Fibroblast of upper back skin (primary cell): Measurements from ENCODE around the gene NPBWR2.

Source experiments
- DNase-seq: peaks from one replicate; pipeline ENCODE4 v3.0.0-alpha.2; 2013

NPBWR2 gene

DNA sequence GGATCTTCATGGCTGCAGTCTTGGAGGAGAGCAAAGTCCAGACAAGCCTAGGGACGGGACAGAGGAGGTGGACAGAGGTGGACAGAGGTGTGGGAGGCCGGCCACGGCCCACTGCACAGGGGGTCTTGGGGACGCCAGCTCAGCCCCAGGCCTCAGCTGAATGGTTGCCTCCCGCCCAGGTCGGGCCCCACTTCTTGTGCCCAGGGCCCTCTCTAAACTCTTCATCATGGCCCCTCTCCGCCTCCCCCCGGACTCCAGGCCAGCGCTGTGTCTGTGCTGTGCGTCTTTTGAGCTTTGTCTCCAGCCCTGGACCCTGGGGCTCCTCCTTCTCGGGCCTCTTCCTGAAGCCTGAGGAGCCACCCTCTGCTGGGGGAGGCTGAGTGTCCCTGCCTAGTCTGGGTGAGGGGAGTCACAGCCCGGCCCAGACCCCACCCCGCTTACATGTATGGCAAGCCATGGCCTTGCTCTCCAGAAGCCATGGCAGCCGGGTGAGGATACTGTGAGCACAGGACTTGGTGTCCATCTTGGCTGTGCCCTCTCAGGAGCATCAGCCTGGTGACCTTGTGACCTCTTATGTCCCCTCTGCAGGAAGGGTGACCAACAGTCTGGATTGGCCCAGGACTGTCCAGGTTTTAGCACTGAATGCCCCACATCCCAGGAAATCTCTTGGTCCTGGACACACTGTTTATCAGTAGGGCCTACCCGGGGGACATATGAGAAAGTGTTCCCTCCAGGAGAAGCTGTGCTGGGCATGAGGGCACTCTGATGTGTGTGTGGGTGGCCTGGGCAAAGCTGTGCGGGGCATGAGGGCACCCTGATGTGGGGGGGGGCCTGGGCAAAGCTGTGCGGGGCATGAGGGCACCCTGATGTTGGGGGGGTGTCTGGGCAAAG lies 9.4 kb upstream of the NPBWR2 start:
- DNase-seq: no peak

GRCh38 chr20:64116016-64116415 lies 8.7 kb upstream of the NPBWR2 start:
- DNase-seq: no peak

DNA sequence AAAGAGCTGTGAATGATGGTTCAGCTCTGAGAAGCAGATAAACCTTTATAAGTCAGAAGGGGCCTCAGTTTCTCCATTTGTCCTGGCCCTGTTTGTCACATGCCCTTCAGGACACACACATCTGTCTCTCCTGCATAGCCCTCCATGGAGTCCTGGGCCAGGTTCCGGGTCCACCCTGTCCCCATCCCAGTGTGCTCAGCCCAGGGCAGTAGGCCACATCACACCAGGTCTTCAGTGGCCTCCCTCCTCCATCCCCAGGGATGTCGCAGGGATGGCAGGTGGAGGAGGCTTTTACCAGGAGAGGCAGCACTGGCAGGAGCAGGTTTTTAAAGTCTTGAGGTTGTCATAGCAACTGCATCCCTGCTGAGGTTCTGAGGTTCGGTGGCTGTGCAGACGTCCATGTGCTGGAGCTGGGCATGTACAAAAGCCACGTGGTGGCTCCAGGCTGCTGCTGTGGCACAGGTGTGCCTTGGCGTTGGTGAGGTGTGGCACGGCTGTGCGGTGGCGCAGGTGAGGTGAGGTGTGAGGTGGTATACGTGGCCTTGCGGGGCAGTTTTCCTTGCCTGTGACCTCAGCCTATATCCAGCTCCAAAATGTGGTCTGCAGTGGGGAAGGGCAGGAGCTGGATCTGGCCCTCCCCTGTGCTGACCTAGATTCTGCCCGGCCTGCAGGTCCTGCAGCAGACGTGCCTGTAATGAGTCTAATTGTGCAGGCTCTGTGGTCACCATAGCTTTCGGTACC lies 8.0 kb upstream of the NPBWR2 start:
- DNase-seq: no peak

DNA sequence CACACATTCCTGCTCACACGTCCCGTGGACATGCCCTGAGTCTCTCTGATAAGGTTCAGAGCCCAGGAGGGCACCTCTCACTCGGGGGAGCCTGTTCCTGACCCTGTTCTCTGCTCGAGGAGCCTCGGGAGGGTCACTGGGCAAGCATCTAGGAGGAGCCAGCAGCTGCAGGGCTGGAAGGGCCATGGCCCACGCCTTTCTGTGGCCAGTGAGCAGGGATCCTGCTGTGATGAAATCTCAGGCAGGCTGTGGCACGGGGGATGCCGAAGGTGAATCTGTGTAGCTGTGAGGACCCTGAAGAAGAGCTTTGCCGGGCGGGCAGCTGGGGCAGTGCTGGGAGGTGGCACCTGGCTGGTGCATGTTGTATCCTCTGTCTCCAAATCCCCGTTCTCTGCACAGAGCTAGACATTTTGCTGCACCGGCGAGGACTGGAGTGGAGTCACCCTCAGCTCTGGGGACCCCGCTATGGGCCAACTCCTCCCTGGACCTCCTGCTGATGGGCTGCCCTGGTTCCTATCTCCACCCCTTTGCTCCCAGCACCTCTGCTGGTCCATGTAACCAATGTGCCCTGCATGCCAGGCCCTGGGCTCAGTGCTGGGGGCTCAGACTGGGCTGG lies 7.1 kb upstream of the NPBWR2 start:
- DNase-seq: no peak

DNA sequence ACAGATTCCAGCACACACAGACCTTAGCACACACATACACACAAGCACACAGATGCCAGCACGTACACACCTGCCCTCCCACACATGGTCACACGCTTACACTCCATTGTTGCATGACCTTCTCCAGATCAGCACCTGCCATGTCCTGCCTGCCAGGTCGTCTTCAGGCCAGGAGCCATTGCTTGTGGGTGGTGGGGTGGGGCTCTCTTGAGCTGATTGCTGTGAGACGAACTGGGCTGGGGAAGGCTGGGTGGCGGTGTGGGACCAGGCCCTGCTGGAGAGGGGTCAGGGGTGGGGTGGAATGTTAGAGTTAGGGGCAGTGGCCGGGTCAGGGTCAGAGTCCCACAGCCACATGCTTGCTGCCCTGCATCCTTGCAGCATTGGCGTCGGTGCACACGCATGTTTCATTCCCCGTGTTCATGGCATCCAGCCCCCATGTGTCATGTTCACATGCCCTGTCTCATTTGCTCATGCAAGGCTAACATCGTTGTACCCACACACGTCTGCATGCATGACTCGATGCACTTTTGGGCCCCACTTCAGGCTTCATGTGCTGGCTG lies 6.5 kb upstream of the NPBWR2 start:
- DNase-seq: no peak

- no peak for DNase-seq
These were observed 6.0 kb upstream of the NPBWR2 start for GRCh38 chr20:64113444-64113775.

DNA sequence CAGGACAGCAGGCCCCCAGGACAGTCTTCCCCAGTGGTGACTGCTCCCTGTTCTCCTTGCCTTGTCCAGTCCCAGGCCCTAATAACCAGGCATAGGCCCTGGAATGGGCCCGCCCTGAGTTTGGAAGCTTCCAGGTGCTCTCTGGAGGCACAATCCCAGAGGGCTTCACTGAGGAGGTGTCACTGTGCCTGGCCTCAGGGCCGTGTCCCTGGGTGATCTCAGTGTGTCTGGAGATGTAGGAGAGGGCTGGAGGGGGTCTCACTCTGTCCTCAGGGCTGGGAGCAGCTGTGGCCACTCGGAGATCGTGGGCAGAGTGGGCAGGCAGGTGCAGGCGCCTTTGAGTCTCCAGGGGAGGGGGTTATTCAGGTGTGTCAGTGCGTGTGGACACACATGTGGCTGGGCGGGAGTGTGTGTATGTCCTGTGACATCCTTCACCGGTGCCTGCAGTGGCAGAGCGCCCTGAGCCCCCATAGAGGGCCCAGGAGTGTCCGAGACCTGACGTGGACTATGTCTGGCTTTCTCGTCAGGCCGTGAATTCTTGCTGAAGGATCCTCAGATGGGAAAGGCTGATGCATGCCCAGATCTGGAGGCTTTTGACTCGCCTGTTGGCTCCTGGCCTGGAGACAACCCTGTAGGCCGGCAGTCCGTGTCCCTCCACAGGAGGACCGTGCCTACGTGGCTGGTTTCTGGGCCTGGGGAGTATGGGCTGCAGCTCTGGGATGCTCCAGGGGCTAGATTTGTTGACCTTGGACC lies 5.5 kb upstream of the NPBWR2 start:
- no peak for DNase-seq

GRCh38 chr20:64111841-64112641 lies 4.7 kb upstream of the NPBWR2 start:
- no peak for DNase-seq

DNA sequence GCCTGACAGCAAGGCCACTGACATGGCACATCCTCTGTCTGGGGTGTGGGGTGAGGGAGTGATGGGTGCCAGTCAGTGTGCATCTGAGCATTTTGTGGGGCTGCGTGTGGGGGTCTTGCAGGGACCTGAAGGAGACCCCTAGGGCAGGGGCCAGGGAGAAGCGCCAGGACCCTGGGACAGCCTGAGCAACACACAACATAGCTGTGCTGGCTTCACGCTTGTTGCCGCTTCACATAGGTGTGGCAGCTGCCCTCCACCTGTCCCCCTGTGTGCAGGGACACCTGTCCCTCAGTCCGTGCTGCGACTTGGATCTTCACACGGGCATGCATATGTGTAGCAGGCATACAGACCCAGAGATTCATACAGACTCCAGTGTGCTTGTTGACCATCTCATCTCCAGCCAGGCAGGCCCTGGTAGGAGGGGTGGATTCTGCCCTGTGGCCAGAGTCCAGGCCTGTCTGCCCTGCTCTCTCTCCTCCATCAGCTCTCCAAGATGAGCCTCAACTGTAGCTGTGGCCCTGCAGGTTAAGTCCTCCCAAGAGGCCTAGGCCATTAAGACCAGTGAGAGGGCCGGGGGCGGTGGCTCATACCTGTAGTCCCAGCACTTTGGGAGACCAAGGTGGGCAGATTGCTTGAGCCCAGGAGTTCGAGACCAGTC lies 3.2 kb upstream of the NPBWR2 start:
- no peak for DNase-seq

GRCh38 chr20:64109831-64110391 lies 2.5 kb upstream of the NPBWR2 start:
- DNase-seq: no peak

DNA sequence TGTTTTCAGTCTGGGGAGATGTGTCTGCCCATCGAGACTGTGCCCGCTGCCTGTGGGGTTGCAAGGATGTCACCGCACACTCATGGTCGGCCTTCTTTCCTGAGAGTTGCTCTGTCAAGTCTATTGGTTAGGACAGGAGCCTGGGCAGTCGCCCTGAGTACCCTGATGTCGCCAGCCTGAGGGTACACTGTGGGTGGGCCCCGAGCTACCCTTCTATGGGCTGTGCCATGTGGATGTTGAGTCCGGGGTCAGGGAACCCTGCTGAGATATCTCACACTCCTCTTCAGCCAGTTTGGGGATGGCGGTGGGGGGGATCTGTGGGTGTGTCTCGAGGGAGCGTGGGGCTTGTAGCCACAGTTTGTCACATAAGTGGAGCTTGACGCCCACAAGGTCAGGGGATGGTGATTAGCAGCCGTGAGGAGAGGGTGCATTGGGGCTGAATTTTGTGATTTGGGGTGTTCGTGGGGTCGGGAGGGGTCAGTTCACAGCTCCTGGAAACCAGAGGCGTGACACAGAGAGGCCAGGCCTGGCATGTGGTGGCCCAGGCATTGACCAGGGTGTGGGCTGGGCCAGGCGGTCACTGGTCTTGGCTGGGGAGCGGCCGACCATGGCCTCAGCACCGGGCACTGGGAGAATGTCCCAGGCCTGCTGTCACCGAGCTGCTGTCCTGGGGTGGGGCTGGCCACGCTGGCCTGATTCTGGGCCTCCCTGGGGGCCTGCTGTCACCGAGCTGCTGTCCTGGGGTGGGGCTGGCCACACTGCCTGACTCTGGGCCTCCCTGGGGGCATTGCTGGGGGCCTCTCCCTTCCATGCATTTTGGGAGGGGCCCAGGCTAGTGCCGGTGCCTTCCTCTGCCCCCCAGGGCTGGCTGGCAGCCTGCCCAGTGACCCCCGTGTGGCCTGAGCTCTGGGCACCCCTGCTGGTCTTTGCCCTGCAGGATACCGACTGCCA lies 1.6 kb upstream of the NPBWR2 start:
- DNase-seq: no peak

GRCh38 chr20:64107736-64108457 lies 532 bp upstream of the NPBWR2 start:
- DNase-seq: no peak

DNA sequence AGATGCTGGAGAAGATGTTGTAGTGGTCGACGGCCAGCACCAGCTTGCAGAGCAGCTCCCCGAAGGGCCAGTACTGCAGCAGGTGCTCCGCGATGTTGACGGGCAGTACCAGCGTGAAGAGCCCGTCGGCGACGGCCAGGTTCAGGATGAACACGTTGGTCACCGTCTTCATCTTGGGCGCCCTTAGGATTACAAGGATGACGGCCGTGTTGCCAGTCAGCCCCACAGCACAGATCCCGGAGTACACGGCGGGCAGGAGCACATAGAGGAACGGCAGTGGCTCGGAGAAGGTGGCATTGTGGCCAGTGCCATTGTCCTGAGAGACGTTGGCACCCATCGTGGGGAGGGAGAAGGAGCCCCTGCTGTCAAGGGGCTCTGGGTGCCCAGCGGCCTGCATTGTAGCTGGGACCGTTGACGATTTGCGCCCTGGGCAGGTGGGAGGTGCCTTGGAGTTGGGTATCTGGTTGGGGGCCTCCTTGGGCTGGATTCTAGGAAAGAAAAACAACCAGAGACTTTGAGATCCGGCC lies 867 bp downstream of the NPBWR2 start:
- DNase-seq: no peak

- no peak for DNase-seq
These were observed 1.4 kb downstream of the NPBWR2 start for GRCh38 chr20:64105846-64106434.

GRCh38 chr20:64104667-64105451 lies 2.5 kb downstream of the NPBWR2 start:
- no peak for DNase-seq

DNA sequence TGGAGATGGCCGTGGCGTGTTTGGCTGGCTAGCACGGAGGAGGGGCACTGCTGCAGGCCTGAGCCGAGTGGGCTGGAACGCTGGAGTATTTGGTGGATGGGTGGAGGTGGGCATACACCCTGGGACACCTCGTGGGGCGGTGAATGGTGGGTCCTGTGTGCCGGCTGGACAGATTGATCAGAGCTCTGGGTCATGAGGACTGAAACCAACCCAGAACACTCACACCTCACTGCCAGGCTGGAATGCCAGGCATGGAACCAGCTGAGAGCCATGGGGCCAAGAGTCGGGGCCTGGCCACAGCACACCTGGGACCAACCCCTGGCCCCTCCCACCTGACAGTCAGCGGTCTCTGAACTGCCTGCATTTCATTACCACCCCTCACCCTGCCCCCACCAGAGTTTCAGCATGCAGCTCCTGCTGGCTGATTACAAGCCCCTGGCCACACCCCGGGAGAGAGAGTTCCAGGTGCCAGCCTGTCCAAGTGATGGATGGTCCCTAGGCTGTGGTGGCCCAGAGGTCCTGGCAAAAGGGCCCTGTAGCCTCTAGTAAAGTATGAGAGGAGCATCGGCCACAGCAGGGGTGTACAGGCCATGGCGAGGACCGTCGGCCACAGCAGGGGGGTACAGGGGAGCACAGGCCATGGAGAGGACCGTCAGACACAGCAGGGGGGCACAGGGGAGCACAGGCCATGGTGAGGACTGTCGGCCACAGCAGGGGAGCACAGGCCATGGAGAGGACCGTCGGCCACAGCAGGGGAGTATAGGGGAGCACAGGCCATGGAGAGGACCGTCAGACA lies 3.3 kb downstream of the NPBWR2 start:
- no peak for DNase-seq
